SK-N-SH (cell line): Measurements from ENCODE around the gene USP19.

Experiments
- EP300 ChIP-seq, 2 experiments: IDR thresholded peaks; 2 replicates each; pipeline versions ENCODE4 v1.4.0 to v1.6.1; 2012; ENCODE audit warnings: borderline replicate concordance in 1 of 2, low read depth in 1 of 2, low read length in 1 of 2
- POLR2AphosphoS5 ChIP-seq: IDR thresholded peaks from 2 replicates; pipeline ENCODE4 v1.6.1; 2012; ENCODE audit warnings: low read depth, low read length
- TF ChIP-seq, protein P1 (sequence below): fragments of 200-600 bp; sonication (generic); IDR thresholded peaks from 2 replicates; pipeline ENCODE4 v1.6.1; 2017; ENCODE audit warnings: antibody characterized with exemption, mild to moderate bottlenecking, moderate library complexity
- TF ChIP-seq, protein P2 (sequence below): IDR thresholded peaks from 2 replicates; pipeline ENCODE4 v1.4.0; 2012; ENCODE audit warnings: low read depth

DNA sequence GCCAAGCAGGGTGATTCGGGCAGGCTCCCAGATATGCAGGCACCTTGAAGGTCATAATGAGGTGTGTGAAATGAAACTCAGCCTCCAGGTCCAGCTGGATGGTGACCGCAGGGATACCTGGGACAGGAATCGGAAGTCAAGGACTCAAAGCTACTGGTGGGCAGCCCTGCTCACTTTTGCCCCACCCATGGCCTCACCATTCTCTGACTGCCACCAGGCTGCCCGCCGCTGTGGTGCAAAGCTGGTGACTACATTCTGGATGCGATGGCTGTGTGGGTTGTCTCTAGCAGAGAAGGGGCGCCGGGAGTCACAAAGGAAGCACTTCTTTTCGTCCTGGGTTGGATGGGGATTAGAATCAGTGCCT is 11.4 kb upstream of the USP19 start:
- TF ChIP-seq, protein P1, sequence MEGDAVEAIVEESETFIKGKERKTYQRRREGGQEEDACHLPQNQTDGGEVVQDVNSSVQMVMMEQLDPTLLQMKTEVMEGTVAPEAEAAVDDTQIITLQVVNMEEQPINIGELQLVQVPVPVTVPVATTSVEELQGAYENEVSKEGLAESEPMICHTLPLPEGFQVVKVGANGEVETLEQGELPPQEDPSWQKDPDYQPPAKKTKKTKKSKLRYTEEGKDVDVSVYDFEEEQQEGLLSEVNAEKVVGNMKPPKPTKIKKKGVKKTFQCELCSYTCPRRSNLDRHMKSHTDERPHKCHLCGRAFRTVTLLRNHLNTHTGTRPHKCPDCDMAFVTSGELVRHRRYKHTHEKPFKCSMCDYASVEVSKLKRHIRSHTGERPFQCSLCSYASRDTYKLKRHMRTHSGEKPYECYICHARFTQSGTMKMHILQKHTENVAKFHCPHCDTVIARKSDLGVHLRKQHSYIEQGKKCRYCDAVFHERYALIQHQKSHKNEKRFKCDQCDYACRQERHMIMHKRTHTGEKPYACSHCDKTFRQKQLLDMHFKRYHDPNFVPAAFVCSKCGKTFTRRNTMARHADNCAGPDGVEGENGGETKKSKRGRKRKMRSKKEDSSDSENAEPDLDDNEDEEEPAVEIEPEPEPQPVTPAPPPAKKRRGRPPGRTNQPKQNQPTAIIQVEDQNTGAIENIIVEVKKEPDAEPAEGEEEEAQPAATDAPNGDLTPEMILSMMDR, result no peak
- TF ChIP-seq POLR2AphosphoS5, result no peak
- no peak for TF ChIP-seq EP300 (IDR thresholded peaks at IDR 0.05; ENCODE audit: borderline replicate concordance in 1 of 2, low read depth in 1 of 2, low read length in 1 of 2)
- TF ChIP-seq, protein P2, sequence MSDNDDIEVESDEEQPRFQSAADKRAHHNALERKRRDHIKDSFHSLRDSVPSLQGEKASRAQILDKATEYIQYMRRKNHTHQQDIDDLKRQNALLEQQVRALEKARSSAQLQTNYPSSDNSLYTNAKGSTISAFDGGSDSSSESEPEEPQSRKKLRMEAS, result no peak
